ENCODE measurements around the gene GSG1L2. TPM values are rescaled to one million over a fixed set of nuclear protein-coding genes. Genes with fewer than 3 reads are reported as not detected.

The GSG1L2 gene
- polyA plus RNA-seq, 4 donors: not detected

Other genes starting within 250 kb of the GSG1L2 start
- 10 to 100 TPM; 60.9 to 75.6 (median 68.2) TPM for gene STX8, start 246.3 kb downstream of the GSG1L2 start, polyA plus RNA-seq (ENCODE audit: insufficient read length in 4 of 4)
- gene CFAP52, start 245.4 kb downstream of the GSG1L2 start, polyA plus RNA-seq (ENCODE audit: insufficient read length in 4 of 4): 1 to 10 TPM in 3 of 4 donors, under 1 TPM in 1; 0.49 to 3.7 (median 2.9) TPM
- gene USP43, start 176.6 kb downstream of the GSG1L2 start, polyA plus RNA-seq (ENCODE audit: insufficient read length in 4 of 4): 1 to 10 TPM; 1.1 to 9.2 (median 7.4) TPM
- gene DHRS7C, start 30.5 kb downstream of the GSG1L2 start, polyA plus RNA-seq (ENCODE audit: insufficient read length in 4 of 4): not detected
- 1 to 10 TPM in 1 of 4 donors, not detected in 3; 1.6 TPM for gene GLP2R, start 3.8 kb upstream of the GSG1L2 start, polyA plus RNA-seq (ENCODE audit: insufficient read length in 4 of 4)
- gene RCVRN, start 83.2 kb upstream of the GSG1L2 start, polyA plus RNA-seq (ENCODE audit: insufficient read length in 4 of 4): under 1 TPM; 0.19 to 0.49 (median 0.35) TPM

Data from left renal pelvis (tissue), 4 donors.